ENCODE data around the gene UPF2.

Gene UPF2, protein sequence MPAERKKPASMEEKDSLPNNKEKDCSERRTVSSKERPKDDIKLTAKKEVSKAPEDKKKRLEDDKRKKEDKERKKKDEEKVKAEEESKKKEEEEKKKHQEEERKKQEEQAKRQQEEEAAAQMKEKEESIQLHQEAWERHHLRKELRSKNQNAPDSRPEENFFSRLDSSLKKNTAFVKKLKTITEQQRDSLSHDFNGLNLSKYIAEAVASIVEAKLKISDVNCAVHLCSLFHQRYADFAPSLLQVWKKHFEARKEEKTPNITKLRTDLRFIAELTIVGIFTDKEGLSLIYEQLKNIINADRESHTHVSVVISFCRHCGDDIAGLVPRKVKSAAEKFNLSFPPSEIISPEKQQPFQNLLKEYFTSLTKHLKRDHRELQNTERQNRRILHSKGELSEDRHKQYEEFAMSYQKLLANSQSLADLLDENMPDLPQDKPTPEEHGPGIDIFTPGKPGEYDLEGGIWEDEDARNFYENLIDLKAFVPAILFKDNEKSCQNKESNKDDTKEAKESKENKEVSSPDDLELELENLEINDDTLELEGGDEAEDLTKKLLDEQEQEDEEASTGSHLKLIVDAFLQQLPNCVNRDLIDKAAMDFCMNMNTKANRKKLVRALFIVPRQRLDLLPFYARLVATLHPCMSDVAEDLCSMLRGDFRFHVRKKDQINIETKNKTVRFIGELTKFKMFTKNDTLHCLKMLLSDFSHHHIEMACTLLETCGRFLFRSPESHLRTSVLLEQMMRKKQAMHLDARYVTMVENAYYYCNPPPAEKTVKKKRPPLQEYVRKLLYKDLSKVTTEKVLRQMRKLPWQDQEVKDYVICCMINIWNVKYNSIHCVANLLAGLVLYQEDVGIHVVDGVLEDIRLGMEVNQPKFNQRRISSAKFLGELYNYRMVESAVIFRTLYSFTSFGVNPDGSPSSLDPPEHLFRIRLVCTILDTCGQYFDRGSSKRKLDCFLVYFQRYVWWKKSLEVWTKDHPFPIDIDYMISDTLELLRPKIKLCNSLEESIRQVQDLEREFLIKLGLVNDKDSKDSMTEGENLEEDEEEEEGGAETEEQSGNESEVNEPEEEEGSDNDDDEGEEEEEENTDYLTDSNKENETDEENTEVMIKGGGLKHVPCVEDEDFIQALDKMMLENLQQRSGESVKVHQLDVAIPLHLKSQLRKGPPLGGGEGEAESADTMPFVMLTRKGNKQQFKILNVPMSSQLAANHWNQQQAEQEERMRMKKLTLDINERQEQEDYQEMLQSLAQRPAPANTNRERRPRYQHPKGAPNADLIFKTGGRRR

DNA sequence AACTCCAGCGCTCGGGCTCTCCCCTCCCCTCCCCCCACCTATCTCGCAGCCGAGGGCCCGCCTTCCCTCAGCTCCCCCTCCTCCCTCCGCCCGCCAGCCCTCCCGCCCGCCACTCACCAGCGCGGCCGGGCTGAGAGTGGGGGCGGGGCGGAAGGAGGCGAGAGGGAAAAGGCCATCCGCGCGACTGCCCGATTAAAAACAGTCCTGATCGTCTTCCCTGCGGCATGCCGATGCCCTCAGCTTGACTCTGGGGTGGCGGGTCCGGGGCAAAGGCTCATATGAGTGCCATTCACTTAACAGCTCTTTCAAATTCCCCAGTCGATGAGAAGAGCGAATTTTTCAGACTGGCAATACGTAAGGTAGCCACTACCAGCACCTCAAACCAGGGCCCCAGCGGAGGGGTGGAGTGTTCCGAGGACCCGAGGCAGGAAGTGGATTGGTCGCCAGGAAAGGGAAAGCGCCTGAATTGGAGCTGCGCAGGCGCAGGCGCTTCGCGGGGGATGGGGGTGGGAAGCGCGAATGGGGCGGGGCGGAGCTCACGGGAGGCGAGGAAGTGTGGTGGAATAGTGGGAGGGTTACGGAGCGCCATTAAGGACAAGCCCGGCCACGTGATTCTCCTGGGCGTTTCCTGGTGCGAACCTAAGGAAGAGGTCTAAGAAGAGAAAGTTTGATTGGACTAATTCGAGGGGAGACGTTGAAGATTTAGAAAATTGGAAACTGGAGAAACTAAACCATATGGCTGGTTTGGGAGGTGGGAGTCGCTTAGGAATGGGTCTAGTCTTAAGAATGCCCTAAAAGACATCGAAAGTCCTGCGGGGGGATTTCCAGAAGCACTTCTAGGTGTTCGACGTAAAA lies at the start of gene UPF2:
Gene UPF2 (minus strand): TSS at position 13 of the 855 bp plus-strand sequence. CDS start 7,386 bp downstream, outside the sequence.
- DNase-seq (ENCODE audit: low read depth): peak; percentile 99
- H3K4me3 ChIP-seq (ENCODE audit: low read depth, low read length): peak within 1 kb of the TSS; percentile 83
- TF ChIP-seq, protein P1, sequence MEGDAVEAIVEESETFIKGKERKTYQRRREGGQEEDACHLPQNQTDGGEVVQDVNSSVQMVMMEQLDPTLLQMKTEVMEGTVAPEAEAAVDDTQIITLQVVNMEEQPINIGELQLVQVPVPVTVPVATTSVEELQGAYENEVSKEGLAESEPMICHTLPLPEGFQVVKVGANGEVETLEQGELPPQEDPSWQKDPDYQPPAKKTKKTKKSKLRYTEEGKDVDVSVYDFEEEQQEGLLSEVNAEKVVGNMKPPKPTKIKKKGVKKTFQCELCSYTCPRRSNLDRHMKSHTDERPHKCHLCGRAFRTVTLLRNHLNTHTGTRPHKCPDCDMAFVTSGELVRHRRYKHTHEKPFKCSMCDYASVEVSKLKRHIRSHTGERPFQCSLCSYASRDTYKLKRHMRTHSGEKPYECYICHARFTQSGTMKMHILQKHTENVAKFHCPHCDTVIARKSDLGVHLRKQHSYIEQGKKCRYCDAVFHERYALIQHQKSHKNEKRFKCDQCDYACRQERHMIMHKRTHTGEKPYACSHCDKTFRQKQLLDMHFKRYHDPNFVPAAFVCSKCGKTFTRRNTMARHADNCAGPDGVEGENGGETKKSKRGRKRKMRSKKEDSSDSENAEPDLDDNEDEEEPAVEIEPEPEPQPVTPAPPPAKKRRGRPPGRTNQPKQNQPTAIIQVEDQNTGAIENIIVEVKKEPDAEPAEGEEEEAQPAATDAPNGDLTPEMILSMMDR (IDR thresholded peaks at IDR 0.05; ENCODE audit: insufficient read depth, low read depth, low read length, missing control alignments): no peak

DNA sequence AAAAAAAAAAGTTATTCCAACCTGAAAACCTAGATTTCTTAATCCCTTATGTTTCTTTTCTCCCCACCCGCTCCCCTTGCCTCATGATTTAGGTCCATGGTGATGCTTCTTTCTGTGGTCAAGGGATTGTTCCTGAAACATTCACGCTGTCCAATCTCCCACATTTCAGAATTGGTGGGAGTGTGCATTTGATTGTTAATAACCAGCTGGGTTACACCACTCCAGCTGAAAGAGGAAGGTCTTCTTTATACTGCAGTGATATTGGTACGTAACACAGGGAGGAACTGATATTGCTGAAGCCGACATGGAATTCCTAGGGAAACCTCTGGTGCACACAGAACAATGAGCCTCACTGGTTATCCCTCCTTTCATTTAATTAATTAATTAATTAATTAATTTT lies 48.8 kb upstream of the UPF2 start:
- no peak for DNase-seq (ENCODE audit: low read depth)
- no peak overlapping the region for H3K4me3 ChIP-seq (ENCODE audit: low read depth, low read length)
- TF ChIP-seq, protein P1 (IDR thresholded peaks at IDR 0.05; ENCODE audit: insufficient read depth, low read depth, low read length, missing control alignments): no peak

DNA sequence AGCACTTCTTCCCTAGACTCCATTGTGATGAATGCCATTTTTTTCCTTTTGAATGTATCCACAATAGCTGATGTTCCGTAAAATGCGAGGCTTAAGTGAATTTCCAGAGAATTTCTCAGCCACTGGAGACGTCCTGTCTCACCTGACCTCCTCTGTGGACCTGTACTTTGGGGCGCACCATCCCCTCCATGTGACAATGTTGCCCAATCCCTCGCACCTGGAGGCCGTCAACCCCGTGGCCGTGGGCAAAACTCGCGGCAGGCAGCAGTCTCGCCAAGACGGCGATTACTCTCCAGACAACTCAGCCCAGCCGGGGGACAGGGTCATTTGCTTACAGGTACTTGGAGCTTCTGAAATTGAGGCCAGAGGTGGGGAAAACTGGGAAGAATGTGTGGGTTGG lies 46.3 kb upstream of the UPF2 start:
- TF ChIP-seq, protein P1 (IDR thresholded peaks at IDR 0.05; ENCODE audit: insufficient read depth, low read depth, low read length, missing control alignments): no peak
- no peak overlapping the region for H3K4me3 ChIP-seq (ENCODE audit: low read depth, low read length)
- no peak for DNase-seq (ENCODE audit: low read depth)

DNA sequence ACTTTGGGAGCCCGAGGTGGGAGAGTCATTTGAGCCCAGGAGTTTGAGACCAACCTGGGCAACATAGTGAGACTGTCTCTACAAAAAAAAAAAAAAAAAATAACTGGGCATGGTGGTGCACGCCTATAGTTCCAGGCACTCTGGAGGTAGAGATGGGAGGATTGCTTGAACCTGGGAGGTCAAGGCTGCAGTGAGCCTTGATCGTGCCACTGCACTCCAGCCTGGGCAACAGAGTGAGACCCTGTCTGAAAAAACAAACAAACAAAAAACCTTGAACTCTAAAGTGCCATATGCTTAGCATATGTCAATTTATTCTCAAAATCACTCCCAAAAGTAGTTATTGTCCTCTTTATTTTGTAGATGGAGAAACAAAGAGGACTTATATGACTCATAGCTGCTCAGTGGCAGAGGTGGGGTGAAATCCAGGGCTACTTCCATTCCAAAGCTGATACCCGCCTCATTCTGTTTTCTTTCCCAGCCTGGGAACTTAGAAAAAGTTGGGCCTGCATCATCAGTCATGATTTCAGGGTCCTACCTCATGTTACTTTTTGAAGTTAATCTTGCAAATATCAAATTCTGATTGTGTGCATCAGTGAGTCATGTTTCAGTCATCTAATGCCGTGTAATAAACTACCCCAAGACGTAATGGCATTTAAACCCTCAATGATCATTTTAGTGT lies 39.4 kb upstream of the UPF2 start:
- TF ChIP-seq, protein P1 (IDR thresholded peaks at IDR 0.05; ENCODE audit: insufficient read depth, low read depth, low read length, missing control alignments): no peak
- DNase-seq (ENCODE audit: low read depth): no peak
- no peak overlapping the region for H3K4me3 ChIP-seq (ENCODE audit: low read depth, low read length)

DNA sequence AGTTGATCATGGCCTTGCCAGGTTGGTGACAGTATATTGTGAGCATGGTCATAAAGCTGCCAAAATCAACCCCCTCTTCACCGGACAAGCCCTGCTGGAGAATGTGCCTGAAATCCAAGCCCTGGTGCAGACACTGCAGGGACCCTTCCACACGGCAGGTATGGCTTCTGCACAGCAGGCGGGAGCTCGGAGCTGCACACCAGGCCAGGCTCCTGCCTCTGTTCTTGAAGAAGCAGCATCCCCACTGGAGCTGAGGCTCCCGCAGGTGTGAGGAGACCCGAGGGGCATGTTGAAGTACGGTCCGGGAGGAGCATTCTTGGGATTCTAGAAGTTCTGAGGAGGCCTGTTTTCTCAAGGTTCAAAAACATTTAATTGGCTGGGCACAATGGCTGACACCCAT lies 38.9 kb upstream of the UPF2 start:
- TF ChIP-seq, protein P1 (IDR thresholded peaks at IDR 0.05; ENCODE audit: insufficient read depth, low read depth, low read length, missing control alignments): no peak
- DNase-seq (ENCODE audit: low read depth): no peak
- no peak overlapping the region for H3K4me3 ChIP-seq (ENCODE audit: low read depth, low read length)

Measured in GM12865 (cell line).